Cortex of kidney (tissue), 1 donor: ENCODE data around the gene ACER3.
"Not testable (repeated sequence)": the region's sequence is repeated elsewhere in the genome, so short reads cannot be mapped to it uniquely, and the experiment has no call there.

Experiments
- DNase-seq: peaks from one replicate; lab custom pipeline; 2025; lab: John Stamatoyannopoulos, UW

The ACER3 gene

DNA sequence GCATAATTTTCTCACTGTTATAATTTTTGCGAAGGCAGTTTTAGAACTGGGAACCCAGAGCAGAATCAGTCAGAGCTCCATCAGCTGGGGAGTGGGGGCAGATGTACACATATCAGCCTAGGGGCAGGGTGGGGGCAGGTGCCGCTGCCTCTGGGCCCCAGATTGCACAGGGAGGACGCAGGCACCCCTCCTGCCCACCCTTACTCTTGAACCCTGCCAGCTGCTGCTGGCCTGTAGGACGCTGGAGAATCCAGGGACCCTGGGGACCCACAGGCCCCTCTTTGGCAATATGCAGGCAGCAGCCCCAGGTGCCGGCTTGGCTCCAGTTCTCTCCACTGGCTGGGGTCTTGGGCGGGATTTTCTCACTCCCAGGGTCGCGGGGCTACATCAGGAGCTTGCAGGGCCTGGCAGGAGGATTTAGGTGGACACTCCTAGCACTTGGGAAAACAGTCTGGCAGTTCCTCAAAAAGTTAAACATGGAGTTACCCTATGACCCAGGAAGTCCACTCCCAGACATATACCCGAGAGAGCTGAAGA is 197.3 kb downstream of the ACER3 start:
- no peak for DNase-seq

DNA sequence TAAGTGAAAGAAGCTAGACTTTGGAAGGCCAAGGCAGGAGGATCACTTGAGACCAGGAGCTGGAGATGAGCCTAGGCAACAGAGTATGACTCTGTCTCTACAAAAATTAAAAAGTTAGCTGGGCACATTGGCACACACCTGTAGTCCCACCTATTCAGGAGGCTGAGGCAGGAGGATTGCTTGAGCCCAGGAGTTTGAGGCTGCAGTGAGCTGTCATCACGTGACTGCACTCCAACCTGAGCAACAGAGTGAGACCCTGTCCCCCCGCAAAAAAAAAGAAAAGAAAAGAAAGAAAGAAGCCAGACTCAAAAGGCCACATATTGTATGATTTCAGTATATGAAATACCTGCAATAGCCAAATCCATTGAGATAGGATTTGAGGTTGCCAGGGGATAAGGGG is 198.2 kb downstream of the ACER3 start:
- no peak for DNase-seq

DNA sequence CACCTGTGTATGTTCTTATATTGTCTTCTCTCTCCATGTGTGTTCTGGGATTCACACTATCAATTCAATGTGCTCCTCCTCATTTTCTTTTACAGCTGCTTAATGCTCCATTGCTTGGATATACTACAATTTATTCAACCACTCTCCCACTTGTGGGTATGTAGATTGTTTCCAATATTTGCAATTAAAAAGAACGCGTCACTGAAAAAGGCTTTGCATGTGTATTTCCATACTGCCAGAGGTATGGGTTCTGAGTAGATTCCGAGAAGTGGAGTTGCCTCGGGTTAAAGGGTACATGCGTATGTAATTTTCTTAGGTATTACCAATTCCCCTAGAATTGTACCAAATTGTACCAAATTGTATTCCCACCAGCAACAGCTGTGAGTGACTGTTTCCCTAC is 199.1 kb downstream of the ACER3 start:
- no peak for DNase-seq

DNA sequence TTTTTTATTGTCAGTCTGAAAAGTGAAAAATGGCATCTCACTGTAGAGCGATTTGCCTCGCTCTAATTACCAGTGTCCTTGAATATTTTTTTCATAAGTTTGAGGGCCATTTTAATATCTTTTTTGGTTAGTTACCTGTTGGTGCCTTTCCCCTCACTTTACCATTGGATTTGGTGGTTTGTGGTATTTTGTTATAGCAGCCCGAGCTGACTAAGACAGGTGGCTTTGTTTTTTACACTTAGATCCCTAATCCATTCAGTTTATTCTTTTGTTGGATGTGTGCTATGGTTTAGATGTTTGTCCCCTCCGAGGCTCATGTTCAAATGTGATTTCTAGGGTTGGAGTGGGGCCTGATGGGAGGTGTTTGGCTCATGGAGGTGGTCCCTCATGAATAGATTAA is 199.5 kb downstream of the ACER3 start:
- no peak for DNase-seq

DNA sequence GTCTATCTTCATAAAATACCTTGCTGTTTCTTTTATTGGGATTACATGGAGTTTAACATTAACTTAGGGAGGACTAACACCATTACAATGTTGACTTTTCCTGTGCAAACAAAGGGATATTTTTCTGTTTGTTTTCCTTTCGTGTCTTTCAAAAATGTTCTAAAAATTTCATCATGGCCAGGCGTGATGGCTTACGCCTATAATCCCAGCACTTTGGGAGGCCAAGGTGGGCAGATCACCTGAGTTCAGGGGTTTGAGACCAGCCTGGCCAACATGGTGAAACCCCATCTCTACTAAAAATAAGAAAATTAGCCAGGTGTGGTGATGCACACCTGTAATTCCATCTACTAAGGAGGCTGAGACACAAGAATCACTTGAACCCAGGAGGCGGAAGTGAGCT is 200.5 kb downstream of the ACER3 start:
- not testable (repeated sequence) for DNase-seq

DNA sequence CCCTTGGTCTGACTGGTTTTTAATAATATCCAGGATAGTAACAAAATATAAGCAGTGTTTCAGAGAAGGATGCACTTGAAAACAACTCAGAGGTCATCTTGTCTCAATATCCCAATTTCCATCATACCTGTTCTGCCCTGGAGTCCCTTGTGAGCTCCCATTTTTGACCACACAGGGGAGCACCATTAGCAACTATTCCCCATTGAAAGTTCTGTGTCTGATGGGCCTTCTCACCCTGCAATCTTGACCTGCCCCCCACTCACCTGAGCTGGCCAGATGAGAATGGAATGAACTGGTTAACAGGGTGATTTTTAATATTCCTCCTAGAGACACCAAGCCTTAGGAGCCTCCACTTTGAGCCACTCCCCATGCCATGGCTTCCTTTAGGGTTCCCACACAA is 202.2 kb downstream of the ACER3 start:
- DNase-seq = no peak

DNA sequence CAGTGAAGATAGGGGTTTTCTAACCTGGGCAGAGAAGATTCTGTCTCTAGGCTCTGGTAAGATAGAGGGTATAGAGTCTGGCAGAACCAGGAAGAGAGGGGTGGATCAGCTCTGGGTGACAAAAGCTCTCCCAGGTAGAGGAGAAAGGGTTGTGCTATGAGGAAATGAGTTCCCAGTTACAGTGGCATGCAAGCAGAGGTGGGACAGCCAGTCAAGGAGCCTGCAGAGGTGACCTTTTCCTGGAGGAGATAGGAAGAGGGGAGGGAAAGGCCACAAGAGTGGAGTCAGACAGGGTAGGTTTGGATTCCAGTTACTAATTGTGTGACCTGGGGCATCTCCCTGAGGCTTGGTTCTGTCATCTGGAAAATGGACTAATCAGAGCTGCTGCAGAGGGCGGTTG is 202.7 kb downstream of the ACER3 start:
- no peak for DNase-seq

DNA sequence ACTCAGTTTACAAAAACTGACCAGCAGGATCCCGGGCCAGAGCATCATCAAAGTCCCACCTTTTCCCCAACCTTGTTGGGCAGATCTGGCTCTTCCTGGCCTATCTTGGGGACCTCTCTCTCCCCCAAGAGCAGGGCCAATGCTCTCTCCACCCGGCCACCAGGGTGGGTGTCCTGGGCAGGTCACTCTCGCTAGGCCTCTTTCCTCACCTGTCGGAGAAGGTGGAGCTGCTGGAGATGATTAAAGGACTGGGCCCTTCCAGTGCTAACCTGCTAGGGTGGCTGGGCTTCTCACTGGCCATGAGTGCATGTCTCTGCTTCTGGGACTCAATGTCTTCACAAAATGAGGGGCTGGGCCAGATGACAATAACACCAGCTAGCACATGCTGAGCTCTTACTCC is 203.1 kb downstream of the ACER3 start:
- DNase-seq = no peak

DNA sequence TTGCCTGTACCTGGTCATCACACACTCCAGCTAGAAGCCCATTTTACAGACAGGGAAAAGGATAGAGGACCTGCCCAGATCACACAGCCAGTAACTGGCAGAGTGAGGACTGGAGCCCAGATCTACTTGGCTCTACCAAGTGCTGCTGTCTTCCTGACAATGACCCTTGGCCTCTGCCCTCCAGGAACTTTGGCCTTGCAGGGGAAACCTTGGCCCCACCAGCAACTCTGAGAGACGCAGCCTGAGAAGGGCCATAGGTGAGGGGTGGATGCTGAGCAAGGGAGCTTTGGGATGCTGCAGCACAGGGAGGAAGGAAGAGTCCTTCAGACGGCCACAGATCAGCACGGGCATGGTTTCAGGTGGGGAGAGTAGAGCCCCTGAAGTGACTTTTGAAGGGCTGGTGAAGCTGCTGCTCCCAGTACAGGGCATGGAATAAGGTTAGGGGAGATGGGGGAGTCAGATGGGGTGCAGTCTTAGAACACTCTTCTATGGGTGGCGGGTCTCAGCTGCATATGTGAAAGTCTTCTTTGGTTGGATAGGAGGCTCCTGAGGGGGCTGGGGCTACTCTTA is 204.0 kb downstream of the ACER3 start:
- DNase-seq = no peak

DNA sequence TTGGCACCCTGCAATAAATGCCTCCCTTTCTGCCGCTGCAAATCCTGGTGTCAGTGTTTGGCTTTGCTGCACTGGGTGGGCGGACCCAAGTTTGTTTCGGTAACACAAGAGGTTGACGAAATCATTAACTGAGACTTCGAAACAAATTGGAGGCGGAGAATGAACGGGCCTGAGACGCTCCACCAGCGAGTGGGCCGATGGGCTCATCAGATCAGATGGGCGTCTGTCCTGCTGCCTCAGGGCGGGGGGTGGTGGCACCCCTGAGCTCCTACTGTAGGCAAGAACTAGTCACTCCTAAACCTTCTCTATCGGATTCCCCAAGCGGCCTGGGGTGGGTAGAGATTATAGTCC is 205.1 kb downstream of the ACER3 start:
- no peak for DNase-seq

DNA sequence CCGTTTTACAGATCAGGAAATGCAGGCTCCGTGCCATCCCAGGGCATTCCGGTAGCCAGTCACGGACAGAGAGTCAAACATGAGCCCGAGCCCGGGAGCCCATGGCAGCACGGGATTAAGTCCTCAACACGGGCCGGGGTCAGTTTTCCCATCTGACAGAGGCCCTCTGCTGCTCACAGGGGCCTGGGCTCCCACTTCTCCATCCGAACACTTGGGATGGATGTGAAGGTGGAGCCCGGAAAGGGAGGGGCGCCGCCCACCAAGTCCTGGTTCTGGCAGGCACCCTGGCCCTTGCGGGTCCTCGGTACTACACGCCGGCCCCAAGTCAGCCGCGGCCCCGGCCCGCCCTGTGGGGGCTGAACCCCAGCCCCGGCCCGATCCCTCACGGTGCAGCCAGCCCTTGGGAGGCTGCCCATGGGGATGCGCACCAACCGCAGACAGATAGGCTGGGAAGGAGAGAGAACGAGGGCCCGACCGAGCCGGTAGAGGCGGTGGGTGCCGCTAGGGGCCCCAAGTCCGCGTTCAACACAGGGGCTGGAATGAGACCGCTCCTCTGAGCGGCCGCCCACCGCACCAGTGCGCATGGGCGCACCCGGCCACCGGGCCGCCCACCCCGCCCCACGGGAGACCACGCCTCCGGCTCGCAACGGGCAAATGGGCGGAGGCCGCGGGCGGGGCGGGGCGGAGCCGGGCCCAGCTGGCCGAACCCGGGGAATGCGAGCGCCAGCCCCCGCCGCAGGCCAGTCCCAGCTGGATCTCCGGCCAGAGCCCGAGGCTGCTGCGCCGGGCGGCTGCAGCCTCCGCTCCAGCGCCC is 205.7 kb downstream of the ACER3 start, which contains the start of gene CAPN5:
Gene CAPN5 (plus strand): TSS at position 743 of the 814 bp plus-strand sequence. CDS start 17,916 bp downstream, outside the sequence.
- no peak for DNase-seq

DNA sequence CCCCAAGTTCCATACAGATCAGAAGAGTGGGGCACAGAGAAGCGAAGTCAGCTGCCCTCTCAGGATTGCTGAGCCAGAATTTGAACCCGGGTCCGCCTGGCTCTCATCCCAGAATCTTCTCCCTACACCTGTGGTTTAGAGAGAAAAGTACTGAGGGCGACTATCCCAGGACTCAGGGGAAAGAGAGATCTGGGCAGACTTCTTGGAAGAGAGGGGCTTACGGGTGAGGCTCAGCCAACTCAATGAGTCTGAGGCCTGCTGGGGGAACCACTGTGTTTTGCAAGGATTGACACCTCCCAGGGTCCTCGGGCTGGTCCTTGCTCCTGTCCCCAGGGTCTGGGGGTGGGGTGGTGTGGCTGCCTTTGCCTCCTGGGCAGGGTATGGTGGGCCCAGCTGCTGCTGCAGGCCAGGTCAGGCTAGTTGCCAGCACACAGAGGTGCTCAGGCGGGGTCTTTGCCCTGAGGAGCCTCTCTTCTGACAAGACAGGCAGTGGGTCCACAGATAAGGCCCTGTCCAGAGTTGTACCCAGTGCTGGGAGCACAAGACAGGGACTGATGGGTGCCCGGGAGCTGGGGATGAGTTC is 207.2 kb downstream of the ACER3 start:
- DNase-seq = no peak

DNA sequence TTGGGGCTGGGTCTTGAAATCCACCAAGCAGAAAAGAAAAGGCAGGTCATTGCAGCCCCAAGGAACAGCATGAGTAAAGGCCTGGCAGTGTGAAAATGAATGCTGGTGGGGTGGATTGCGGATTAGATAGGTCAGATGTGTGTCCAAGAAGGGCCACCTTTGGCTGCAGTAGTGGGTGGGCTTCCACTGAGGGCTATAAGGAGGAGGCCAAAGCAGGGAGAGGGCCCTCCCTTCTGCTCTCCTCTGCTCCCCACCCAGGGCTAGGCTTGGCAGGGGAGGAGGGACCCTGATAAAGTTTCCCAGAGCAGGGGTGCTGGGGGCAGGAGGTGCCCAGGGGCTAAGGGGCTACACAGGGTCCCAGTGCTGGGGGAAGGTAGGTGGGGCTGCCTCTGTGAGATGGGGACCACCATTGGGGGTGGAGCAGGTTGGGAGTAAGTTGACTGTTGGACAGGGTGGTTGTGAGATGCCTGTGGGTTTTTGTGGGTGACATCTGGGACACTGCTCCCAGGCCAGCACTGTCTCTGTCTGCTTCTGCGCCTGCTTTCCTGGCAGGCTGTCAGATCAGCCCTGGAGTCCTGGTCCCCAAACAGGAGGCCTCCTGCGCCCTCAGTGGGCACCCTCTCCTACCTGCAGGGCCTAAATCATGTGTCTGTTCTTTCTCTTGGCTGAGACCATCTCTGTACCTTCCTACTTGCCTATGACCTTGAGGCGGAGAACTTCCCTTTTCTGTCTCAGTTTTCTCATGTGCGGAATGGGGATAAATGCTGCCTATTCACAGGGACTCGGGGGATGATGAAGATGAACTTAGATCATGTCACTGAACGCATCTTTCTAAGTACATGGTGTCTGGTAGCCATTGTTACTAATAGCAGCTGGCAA is 208.0 kb downstream of the ACER3 start:
- no peak for DNase-seq

DNA sequence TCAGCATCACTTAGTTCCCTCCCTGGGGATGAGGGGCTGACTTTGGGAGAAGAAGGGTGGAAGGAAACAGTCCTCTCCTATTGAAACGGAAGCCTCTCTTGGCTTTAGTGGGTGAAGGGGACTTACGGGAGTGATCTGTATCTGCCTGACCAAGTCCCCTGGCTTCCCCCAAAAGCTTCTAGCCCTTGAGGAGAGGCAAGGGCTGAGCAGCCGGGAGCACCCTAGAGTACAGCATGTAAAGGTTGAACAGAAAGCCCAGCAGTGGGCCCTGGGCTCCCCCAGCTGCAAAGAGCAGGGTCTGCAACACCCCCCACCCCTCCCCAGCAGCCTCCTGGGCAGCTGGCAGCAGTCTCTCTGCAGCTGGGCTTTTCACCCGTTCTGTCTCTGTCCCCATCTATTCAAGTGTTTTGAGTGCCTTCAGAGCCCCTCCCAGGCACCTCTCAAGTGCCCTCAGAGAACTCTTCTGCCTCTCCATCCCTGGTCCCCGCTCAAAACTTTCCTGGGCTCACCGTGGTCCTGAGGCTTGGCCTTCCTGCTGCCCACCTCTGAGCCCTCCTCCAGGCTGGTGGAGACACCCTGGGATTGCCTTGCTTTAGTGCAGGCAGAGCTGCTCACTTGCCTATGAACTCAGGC is 208.7 kb downstream of the ACER3 start:
- DNase-seq = no peak

DNA sequence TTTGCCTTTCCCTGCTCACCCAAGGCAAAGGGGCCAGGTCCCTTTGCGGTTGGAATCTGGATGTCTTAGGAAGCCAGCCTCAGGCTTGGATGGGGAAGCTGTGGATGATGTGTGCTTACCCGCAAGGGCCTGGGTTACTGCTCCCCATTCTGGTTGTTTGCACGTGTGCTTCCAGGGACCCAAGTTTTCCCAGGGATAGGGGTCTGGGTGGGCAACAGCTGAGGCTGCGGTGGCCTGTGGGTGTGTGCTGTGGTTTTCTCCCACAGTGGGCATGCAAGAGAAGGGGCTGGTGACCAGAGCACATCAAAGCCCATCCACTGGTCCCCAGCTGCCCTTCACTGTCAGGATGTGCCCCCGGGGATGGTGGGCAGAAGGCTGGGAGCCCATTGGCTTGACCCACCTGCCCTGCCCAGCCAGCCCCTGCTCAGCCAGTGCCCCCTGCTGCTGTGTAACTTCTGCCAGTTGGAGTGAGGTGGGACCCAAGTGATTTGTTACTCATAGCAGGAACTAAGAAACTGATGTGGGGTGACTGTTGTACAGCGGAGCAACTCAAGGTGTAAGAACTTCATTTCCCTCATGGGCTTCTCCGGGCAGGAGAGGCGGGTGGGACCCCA is 209.4 kb downstream of the ACER3 start:
- no peak for DNase-seq

DNA sequence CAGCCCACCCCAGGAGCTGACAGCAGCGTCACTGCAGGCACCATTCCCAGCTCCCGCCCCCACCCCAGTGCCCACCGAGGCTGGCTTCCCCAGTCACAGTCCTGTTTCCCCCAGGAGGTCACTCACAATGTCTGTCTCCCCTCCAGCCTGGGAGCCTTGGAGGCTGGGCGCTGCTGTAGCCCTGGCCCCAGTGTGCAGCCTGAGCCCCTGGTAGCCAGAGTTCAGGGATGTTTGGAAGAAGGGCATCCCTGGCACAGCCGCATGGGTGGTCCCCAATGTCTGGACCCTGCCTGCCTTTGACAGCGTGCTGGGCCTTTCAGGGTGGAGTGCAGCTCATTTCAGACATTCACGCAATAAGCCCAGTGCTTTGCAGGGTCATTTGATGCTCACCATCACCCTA is 210.4 kb downstream of the ACER3 start:
- no peak for DNase-seq

DNA sequence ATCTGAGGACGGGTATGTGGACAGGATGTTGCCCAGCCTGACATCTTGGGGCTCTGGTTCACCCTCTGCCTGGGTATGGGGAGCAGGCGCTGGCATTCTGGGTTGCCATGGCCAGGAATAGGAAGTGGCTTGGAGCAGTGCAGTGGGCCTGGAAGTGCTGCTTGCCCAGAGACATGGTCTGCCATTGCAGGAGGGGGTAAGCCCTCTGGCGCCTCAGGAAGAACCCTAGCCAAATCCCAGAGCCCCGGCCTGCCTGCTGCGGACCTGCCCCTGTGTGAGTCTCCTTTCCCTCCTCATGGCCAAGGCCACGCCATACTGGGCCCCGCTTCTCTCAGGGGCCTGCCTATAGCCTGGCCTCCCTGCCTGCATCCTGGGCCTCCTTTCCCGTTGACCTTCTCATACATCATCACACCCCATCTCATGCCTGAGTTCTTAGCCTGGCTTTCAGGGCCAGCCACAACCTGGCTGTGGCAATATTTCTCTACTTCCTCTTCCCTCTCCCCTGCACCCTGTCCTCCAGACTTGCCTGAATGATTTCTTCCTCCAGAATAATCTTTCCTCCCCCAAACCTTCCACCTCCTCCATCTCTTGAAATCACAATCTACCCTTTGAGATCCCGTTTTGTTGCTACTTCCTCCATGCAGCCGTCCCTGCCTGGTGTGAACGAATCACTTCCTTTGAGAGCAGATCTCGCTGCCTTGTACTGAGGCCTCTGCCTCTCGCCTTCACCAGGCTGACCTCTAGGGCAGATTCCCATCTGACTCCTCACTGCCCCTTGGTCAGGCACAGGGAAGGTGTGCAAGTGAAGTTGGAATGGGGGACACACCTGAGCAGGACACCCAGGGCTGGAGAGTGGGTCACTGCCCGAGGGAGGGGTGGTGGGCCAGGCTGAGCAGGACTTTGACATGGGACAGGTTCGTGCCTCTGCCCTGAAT is 211.2 kb downstream of the ACER3 start:
- no peak for DNase-seq

DNA sequence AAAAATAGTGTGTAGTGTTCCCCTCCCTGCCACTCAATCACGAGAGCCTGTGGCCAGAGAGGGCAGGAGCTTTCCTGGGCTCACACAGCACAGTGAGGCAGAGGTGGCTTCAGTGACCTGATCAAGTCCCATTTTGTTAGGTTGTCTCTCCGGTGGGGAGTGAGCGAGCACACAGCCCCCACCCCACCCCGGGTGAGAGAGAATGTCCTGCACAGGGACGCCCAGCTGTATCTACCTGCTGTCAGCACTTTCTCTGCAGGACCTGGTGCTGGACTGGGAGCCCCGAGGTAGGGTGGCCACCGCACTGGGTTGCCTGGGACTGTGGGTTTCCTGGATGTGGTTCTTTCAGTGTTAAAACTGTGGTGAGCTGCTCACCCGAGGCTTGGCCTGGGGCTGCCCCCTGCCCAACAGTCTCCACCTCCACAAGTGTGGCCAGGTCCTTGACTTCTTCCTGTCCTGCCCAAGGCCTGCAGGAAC is 212.2 kb downstream of the ACER3 start:
- no peak for DNase-seq

DNA sequence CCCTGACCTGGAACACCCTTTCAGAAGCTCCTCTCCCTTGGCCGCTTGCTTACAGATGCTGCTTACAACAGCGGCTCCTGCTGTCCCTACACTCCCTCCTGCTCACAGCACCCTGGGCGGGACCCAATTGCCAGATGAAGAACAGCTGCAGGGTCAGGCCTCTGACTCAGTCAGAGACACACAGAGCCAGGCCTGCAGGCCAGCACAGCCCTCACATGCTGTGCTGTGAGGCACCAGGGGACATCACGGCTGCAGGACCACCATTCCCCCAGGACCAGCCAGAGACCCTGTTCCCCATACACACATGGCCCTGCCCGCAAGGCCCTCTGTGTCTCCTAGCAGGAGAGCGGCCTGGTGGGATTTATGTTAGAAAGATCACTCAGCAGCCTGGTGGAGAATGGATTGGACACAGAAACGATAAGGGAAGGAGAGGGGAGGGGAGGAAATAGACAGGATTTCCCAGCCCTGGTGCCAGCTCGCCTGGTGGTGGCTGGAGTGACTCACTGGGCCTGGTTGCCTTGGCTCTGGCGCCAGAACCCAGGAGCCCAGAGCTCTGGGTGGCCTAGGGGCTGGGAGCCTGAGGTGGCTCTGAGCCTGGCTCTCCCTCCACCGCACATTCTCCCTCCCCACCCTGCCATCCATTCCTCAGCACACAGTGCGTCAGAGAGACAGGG is 212.7 kb downstream of the ACER3 start:
- no peak for DNase-seq
